Measurements from ENCODE around the gene LYSMD4.

DNA sequence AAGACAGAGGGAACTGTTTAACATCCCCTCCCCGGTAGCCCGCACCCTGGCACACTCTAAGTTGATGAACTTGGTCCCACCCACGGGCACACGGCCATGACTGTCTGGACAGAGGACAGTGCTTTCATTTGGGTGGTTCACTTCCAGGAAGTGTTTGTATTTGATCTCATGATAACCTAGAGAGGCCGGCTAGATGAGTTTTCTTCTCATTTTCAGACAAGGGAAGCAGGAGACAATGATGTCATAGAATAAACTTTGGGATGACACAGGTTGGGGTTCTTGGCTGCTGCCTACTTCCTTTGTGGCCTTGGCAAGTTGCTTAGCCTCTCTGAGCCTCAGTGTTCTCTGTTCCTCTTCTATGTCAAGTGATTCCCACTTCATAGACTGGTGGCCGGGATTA, 16.1 kb upstream of the LYSMD4 start:
- TF ChIP-seq EZH2 (IDR thresholded peaks at IDR 0.05; ENCODE audit: low read length): no peak
- TF ChIP-seq, protein P1, sequence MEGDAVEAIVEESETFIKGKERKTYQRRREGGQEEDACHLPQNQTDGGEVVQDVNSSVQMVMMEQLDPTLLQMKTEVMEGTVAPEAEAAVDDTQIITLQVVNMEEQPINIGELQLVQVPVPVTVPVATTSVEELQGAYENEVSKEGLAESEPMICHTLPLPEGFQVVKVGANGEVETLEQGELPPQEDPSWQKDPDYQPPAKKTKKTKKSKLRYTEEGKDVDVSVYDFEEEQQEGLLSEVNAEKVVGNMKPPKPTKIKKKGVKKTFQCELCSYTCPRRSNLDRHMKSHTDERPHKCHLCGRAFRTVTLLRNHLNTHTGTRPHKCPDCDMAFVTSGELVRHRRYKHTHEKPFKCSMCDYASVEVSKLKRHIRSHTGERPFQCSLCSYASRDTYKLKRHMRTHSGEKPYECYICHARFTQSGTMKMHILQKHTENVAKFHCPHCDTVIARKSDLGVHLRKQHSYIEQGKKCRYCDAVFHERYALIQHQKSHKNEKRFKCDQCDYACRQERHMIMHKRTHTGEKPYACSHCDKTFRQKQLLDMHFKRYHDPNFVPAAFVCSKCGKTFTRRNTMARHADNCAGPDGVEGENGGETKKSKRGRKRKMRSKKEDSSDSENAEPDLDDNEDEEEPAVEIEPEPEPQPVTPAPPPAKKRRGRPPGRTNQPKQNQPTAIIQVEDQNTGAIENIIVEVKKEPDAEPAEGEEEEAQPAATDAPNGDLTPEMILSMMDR (optimal IDR thresholded peaks at IDR 0.05 in 1 of 3, IDR thresholded peaks at IDR 0.05 in 1 of 3, conservative IDR thresholded peaks at IDR 0.05 in 1 of 3; ENCODE audit: extremely low read depth in 1 of 3, insufficient read depth in 2 of 3, low read length in 3 of 3): no peak

Data from keratinocyte (primary cell).